Stimulated activated CD4-positive, alpha-beta T cell treated with anti-CD3 and anti-CD28 coated beads, Interleukin-1b, Interleukin-23, amount 100 ng/mL, for 4 hours (primary cell): ENCODE data around the gene PGRMC2.
"Not testable (repeated sequence)": the region's sequence is repeated elsewhere in the genome, so short reads cannot be mapped to it uniquely, and the experiment has no call there.

Source experiments
- DNase-seq, 2 donors: peaks; one replicate each; pipeline ENCODE4 v3.0.0-alpha.2; 2020; ENCODE audit warnings: low read depth in 2 of 2

The PGRMC2 gene

DNA sequence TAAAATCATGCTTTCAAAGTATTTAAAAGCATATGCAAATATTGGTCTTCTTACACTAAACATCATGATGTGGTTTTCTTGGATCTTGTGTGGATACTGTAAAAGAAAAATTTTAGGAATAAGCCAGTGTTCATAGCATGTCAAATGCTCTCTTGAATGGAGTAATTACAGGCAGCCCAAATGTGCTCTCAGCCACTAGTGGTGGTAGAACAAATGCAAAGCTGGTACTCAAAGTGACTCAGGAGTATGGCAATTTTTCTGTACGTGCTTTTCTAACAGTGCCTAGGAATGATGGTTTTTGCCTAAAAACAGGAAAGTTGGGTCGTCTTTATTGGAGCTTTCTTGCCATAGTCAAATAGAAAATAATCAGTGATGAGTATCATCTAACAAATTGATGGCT, 19.9 kb downstream of the PGRMC2 start:
- DNase-seq = no peak

DNA sequence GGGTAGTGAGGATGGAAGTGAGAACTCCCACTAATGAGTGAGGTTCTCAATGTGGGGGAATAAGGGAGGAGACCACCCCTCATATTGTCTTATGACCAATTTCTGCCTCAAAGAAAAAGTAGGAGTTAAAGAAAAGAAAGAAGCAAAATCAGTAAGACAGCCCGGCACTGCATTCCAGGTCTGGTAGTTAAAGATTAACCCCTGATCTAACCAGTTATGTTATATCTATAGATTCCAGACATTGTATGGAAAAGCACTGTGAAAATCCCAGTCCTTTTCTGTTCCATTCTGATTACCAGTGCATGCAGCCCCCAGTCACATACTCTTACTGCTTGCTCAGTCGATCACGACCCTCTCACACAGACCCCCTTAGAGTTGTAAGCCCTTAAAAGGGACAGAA, 20.4 kb downstream of the PGRMC2 start:
- not testable (repeated sequence) for DNase-seq

DNA sequence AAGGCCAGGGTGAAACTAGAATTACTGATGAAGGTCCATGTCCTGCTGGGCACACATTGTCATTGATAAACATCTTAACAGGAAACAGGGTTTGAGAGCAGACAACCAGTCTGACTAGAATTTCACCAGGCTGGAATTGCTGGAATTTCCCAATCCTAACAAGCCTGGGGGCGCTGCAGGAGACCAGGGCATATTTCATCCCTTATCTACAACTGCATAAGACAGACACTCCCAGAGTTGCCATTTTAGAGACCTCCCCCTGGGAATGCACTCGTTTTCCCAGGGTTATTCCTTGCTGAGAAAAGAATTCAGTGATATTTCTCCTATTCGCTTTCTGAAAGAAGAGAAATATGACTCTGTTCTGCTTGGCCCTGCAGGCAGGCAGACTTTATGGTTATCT, 22.1 kb downstream of the PGRMC2 start:
- DNase-seq = not testable (repeated sequence)

DNA sequence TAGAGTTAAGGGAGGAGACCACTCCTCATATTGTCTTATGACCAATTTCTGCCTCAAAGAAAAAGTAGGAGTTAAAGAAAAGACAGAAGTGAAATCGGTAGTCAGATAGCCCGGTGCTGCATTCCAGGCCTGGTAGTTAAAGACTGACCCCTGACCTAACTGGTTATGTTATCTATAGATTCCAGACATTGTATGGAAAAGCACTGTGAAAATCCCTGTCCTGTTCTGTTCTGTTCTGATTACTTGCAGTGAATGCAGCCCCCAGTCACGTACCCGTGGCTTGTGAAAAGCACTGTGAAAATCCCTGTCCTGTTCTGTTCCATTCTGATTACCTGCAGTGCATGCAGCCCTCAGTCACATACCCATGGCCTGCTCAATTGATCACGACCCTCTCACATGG, 27.7 kb downstream of the PGRMC2 start:
- DNase-seq = not testable (repeated sequence)

DNA sequence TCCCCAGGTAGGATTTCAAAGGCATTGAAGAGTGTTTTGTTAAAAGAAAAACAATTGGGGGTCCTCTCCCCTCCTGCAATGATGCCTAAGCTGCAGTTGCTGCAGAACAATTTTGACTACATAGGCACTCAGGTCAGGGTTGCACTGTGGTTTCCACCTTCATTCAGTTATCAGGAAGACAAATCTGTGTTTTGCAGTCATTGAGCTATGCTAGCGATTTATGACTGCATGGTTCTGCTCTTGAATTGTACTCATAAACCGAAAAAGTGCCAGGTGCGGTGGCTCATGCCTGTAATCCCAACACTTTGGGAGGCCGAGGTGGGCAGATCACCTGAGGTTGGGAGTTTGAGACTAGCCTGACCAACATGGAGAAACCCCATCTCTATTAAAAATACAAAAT, 29.4 kb downstream of the PGRMC2 start:
- not testable (repeated sequence) for DNase-seq

DNA sequence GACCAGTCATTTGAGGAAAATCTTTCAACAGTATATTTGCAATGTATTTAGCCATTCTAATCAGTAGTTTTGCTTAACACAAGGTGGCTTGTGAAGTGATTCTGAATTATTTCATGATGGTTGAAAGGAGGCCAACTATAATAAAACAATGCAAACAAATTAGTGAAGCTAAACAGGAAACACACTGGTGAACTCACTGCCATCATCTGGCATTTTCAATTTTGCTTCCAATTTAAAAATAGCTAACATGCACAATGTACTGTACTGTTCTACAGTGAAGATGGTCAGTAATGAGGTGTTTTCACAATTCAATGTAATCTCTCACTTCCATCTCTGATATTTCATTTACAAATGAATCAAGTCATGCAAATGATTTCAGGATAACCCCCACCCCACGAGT, 31.1 kb downstream of the PGRMC2 start:
- DNase-seq = no peak

DNA sequence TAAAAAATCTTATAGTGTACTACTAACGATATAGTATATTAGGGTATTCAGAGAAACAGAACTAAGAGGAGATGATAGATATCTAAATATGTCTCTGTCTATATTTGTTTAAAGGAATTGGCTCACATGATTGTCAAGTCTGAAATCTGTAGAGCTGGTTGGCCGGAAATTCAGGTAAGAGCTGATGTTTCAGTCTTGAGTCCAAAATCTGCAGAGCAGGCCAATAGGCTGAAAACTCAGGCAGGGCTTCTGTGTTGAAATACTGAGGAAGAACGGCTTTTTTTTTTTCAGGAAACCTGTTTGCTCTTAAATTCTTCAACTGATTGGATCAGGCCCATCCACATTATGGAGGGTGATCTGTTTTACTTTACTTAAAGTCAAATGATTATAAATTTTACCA, 31.7 kb downstream of the PGRMC2 start:
- no peak for DNase-seq

DNA sequence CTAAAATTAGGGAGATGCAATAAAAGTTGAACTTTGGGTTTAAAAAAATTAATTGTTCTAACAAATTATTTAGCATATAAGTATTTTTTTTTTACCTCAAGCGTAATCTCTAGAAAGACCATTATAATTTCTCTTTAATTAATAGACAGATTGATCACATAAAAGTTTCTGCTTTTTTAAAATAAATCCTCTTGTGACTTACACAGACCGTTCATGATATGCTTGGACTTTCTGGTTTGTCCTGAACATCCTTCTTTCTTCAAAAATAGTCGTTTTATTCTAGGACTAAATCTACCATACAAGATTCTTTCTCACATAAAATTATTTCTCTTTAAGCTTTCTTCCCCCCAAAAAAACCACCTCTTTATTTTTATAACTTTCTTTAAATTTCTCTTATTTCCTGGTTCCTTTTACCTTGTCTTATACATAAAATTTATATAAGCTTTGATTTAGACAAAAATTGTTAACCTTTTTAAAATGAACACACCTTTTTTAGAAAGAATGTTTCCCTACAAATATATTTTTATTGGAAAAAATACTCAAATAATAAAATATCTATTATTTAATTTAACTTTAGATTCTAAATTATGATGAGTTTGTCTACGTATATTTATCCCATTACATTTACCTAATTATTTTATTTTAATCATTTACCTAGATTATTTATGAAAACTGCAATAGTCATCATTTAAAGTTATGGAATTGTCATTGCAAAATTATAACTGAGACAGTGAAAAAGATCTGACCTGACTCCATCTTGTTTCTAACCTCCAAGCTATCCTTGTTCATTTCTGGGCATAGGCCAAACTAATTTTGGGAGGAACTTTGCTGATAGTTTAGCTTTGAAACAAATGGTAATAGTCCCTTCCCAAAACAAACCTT, 37.6 kb downstream of the PGRMC2 start:
- DNase-seq = no peak

DNA sequence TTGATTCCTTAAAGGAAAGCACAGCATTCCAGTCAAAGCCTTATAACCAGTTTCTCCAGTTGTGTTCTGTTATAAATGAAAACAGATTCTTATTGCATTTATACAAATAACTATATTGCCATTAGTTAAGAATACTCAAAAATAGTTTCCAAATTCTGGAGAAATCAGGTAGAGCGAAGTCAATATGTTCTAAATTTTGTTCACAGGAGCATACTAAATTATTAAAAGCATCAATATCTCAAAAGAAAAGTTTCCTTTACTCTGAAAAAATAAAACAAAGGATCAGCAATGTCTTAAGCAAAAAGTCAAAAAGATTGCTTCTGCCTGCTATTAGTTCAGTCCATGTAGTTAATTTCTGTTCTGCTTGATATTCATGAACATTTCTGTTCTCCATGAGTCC, 39.7 kb downstream of the PGRMC2 start:
- no peak for DNase-seq

DNA sequence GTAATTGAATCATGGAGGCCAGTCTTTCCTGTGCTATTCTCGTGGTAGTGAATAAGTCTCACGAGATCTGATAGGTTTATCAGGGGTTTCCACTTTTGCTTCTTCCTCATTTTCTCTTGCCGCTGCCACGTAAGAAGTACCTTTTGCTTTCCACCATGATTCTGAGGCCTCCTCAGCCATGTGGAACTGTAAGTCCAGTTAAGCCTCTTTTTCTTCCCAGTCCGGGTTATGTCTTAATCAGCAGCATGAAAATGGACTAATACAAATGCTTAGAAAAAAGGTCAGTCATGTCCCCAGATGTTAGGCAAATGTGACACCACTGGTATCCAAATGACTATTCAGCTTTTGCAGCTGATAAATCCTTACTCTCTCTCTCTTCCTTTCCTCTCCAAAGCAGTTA, 42.2 kb downstream of the PGRMC2 start:
- not testable (repeated sequence) for DNase-seq

DNA sequence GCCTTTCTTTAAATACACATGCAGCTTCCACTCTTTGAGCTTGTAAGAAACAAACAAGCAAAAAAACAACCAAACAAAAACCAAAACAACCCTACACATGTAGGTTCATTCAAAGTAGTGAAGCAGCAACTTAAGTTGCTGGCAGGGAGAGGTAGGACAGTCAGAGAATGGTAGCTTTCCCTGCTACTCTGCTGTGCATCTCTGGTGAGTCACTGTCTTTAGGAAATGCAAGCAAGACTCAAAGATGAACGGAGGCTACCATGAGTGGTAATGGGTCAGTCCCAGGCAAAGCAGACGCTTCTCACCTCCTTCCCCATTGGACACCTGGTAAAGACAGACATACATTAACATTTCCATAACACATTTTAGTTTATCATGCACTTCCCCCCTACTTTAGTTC, 43.2 kb downstream of the PGRMC2 start:
- DNase-seq = no peak

DNA sequence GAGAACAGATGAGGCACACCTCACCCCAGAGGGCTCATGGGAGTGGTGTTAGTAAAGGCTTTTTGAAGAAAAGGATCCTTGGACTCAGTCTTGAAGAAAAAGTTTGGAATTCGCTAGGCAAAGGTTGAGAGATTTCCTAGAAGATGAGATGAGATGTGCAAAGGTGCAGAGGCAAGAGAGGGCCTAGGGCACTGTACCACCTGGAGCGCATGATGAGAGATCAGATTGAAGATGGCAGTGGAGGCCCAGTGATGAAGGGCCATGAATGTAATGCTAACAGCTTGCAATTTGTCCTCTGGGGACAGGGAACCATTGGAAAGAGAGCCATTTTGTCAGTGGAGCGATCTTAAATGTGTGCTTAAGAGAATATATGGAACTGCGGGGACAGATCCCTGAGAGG, 45.0 kb downstream of the PGRMC2 start:
- DNase-seq = no peak

DNA sequence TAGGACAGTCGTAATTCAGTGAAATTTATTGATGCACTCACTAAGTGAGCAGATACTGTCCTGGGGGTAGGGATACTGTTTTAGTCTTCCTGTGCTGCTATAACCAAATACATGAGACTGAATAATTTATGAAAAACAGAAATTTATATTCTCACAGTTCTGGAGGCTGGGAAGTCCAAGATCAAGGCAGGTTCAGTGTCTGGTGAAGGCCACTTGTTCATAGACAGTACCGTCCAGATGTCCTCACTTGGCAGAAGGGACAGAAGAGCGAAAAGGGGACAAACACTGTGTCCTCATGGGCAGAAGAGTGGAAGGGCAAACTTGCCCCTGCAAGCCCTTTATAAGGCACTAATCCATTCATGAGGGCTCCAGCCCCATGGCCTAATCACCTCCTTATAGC, 45.6 kb downstream of the PGRMC2 start:
- no peak for DNase-seq

DNA sequence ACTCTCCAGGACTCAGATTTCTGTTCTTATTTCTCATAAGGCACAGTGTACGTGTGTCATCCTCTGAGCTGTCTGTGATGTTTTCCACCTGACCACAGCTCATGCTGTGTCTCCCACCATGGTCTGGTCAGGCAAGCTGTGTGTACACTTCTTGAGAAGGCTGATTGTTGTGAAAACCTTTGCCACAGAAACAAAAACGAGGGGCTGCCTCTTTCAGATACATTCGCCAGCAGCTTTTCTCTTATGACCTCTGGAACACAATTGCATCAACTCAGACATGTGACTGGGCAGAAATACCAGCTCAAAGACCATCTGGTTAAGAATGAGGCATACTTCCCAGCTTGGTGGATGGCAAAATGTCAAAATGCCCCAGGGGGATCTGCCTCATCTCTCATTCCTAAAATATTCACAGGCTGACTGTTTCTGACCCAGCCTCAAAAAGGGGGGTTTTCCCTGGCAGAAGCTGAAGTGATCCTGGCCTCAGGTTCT, 46.1 kb downstream of the PGRMC2 start:
- DNase-seq = no peak

DNA sequence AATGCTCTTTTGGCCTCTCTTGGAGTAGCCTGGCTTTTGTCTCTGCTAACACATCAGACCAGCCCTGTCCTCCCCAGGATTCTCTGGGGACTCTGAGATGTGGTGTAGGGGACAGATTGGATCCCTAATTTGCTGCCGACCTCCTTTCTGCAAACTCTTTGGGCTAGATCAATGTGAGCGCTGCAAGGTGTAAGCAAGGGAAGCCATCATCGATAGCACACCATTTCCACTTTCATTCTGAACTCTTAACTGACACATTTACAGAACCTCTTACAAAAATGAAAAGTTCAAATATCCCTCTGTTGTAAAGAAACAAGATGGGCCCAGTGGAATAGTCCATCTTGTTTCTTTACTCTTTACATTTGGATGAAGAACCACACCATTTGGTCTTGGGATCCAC, 46.6 kb downstream of the PGRMC2 start:
- no peak for DNase-seq

DNA sequence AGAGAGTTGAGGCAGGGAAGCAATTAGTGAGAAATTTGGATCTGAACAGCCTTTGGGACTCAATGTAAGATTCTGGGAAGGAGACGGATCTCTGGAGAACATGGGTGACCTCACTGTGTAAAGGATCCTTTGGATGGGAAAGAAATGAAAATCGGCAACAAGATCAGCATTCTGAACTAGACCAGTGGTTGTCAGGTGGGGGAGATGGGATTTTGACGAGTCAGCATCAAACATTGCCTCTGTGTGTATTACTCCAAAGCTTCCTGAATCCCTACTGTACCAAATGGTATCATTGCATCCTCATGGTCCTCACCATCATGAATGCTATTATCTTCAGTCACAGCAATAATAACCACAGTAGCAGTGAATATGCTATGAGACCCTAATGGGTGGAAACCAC, 52.8 kb downstream of the PGRMC2 start:
- no peak for DNase-seq

DNA sequence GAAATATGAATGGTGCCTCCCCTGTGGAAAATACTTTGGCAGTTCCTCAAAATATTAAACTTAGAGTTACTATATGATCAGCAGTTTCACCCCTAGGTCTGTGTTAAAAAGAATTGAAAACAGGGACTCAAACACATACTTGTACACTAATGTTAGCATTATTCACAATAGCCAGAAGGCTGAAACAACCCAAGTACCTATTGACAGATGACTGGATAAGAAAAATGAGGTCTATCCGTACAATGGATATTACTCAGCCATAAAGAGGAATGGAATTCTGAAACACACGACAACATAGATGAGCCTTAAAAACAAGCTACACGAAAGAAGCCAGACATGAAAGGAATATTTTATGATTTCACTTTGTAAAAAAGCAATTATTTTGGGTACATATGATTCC, 54.9 kb downstream of the PGRMC2 start:
- no peak for DNase-seq

DNA sequence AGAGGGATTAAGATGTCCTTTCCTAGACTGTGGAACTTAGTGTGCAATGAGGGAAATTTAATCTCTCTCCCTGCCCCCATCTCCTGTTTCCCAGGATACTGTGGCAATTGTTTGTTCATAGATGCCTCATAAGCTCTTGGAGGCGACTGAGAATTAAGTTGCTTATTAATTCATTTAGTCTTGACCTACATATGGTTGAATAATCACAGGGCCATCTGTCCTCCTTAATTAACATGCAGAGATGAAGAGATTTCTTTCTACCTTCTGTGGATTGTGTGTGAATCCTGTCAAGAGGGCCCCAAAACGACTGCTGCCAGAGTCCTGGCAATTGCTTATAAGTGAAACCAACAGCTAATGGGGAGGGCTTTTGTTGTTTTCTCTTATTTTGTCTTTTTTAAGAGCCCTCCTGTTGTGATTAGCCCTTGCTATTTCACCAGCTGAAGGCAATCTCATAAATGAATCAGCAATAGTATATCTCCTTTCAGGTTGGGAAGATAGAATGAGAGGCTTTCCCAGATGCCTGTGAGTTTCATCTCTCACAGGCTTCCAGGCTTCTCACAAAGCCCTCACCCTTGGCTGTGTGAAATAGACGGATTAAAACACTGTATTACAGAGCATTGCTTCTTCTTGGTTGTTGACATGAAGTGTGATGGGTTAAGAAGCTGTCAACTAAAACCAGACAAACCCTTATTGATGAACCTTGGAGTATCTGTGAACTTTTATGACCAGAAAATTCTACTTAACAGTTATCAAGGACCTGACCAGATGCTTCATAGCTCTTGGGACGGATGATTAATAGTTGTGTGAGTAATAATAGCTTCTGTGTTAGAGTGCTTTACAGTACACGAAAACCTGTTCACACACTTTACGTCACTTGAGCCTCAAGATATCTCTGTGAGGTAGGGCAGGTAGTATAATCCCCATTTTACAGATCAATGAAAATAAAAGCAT, 58.5 kb downstream of the PGRMC2 start:
- DNase-seq = no peak

DNA sequence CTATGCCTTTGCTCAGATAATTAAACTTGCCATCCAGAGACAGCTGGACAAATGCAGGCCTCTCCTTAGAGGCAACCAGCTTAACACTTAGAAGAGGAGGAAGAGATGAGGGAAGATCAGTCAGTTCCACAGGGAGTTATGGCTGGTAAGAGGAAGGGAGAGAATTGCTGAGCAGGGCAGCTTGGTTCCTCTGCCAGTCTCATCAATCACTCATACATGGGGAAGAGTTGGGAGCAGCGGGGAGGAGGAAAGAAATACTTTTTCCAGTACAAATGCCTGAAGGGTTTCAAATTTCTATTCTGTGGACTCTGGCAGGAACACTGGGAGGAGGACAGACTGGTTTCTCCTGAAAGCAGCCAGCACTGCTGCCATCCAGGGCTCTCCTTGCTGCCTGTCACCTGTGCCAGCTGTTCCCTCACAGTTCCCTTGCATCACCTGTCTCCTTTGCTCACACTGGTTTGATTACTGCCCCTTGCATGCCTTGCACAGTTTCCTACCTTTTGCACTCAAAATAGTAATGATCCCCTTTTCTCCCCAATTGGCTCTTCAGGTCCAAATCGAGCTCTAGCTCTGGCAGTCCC, 59.5 kb downstream of the PGRMC2 start:
- DNase-seq = no peak

DNA sequence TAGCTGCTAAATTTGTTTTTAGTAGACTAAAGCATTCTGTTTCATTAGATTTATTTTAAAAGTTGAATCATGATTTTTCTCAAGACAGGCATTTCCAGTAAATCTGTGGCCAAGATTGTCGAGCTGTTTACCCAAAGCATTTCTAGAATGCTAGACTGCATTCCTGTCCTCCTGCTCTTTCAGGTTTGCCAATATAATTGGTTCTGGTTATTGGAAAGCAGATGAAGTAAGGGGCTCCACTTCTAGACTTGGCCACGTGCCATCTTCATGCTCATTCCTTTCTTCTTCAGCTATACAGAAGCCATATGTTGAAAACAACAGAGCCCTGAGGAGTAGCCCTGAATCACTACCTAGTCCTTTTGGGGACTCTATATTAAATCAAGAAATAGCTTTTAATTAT, 62.5 kb downstream of the PGRMC2 start:
- DNase-seq = no peak

DNA sequence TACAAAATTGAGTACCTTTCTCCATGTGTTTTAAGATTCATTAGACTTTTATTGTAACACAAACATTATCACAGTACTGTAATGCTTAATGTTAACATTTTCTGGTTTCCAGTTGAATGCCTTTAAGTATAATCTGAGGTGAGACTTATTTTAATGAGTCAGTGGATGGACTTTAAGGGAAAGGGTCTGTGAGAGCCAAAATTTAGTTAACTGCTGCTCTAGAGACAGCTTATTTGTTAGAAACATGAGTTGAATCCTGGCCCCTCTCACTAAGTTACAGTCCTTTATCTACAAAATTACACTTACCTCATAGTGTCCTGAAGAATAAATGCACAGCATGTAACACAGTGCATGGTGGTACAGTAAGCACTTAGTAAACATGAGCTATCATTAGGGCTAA, 66.0 kb downstream of the PGRMC2 start:
- no peak for DNase-seq
